ENCODE data around the gene FSCN2. TPM values are rescaled to one million over a fixed set of nuclear protein-coding genes. Genes with fewer than 3 reads are reported as not detected.

FSCN2 gene
- total RNA-seq, 4 donors from 2014 or later = 1.1 to 2.3 (median 1.8) TPM; not detected in 1

GRCh38 chr17:81524039-81524864 lies 3.9 kb upstream of the FSCN2 start:
- TF ChIP-seq, protein P1, sequence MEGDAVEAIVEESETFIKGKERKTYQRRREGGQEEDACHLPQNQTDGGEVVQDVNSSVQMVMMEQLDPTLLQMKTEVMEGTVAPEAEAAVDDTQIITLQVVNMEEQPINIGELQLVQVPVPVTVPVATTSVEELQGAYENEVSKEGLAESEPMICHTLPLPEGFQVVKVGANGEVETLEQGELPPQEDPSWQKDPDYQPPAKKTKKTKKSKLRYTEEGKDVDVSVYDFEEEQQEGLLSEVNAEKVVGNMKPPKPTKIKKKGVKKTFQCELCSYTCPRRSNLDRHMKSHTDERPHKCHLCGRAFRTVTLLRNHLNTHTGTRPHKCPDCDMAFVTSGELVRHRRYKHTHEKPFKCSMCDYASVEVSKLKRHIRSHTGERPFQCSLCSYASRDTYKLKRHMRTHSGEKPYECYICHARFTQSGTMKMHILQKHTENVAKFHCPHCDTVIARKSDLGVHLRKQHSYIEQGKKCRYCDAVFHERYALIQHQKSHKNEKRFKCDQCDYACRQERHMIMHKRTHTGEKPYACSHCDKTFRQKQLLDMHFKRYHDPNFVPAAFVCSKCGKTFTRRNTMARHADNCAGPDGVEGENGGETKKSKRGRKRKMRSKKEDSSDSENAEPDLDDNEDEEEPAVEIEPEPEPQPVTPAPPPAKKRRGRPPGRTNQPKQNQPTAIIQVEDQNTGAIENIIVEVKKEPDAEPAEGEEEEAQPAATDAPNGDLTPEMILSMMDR (IDR thresholded peaks at IDR 0.05) = no peak
- no peak for TF ChIP-seq POLR2A (IDR thresholded peaks at IDR 0.05)
- intact Hi-C loops (cut with DNase I) = no loop called here
- no CpG with 5 or more reads among the region's 18 CpGs for WGBS, 2 donors
- Histone ChIP-seq H3K27me3 (peaks cover 0 to 72% (median 12%) of the 10 kb centered on the region in 4 donors), H3K4me3 (no peak overlapping the region), H3K9me3 (no peaks in the 10 kb centered on the region), H3K36me3 (no peaks in the 10 kb centered on the region), H3K4me1 (peaks cover 10 to 37% (median 17%) of the 10 kb centered on the region in 3 donors), H3K27ac (no peak overlapping the region)
- no peak for DNase-seq

DNA sequence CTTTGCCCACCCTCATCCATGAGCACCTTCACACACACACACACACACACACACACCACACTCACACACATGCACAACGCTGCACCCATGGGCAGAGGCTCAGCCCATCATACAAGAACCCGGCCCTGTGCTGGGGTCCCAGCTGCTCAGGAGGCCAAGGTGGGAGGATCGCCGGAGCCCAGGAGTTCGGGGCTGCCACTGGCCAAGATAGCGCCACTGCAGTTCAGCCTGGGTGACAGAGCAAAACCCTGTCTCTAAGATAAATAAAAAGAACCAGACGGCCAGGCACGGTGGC lies 3.4 kb upstream of the FSCN2 start:
- Histone ChIP-seq H3K27me3 (peaks cover 0 to 78% (median 14%) of the 10 kb centered on the region in 4 donors), H3K9me3 (no peaks in the 10 kb centered on the region), H3K4me1 (peaks cover 5 to 32% (median 12%) of the 10 kb centered on the region in 3 donors), H3K27ac (no peak overlapping the region), H3K36me3 (no peaks in the 10 kb centered on the region), H3K4me3 (no peak overlapping the region)
- no peak for TF ChIP-seq POLR2A (IDR thresholded peaks at IDR 0.05)
- TF ChIP-seq, protein P1 (IDR thresholded peaks at IDR 0.05) = no peak
- no peak for DNase-seq
- 65 to 75% methylated on average over 2 to 3 of the region's 8 CpGs for WGBS, 2 donors
- intact Hi-C loops (cut with DNase I) = no loop called here

- Histone ChIP-seq H3K27ac (no peak overlapping the region), H3K9me3 (no peaks in the 10 kb centered on the region), H3K4me1 (peaks cover 0 to 27% (median 8%) of the 10 kb centered on the region in 3 donors), H3K36me3 (no peaks in the 10 kb centered on the region), H3K27me3 (peaks cover 0 to 88% (median 14%) of the 10 kb centered on the region in 4 donors), H3K4me3 (no peak overlapping the region)
- intact Hi-C loops (cut with DNase I) = no loop called here
- DNase-seq = no peak
- WGBS, 2 donors = 73 to 82% methylated on average over 7 to 9 of the region's 21 CpGs
- TF ChIP-seq, protein P1 (IDR thresholded peaks at IDR 0.05) = no peak
- no peak for TF ChIP-seq POLR2A (IDR thresholded peaks at IDR 0.05)
These were observed 1.3 kb upstream of the FSCN2 start for GRCh38 chr17:81526662-81527571.

DNA sequence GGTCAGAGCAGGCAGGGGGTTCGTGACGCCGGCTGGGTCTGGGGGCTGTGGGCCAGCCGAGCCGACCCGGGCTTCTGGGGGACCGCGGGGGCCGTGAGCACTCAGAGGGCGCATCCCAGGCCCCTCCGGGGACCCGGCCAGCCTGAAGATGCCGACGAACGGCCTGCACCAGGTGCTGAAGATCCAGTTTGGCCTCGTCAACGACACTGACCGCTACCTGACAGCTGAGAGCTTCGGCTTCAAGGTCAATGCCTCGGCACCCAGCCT lies 140 bp downstream of the FSCN2 start:
- Histone ChIP-seq H3K4me3 (no peak overlapping the region), H3K4me1 (peaks cover 0 to 21% (median 5%) of the 10 kb centered on the region in 3 donors), H3K36me3 (no peaks in the 10 kb centered on the region), H3K27ac (no peak overlapping the region), H3K9me3 (no peaks in the 10 kb centered on the region), H3K27me3 (peaks cover 0 to 82% (median 14%) of the 10 kb centered on the region in 4 donors)
- TF ChIP-seq, protein P1 (IDR thresholded peaks at IDR 0.05) = no peak
- no peak for TF ChIP-seq POLR2A (IDR thresholded peaks at IDR 0.05)
- DNase-seq = no peak
- WGBS, 2 donors = 58% methylated on average over 2 of the region's 20 CpGs; no CpG with 5 or more reads in 1 of the 2 donors
- intact Hi-C loops (cut with DNase I) = no loop called here

Measured in esophagus squamous epithelium (tissue), 5 donors.